ENCODE data around the gene TOM1. TPM values are rescaled to one million over a fixed set of nuclear protein-coding genes. Genes with fewer than 3 reads are reported as not detected.
A peak's percentile ranks its signal among the peaks of the same experiment; 100 is the strongest.

Gene TOM1
- 91.8 and 94.0 TPM in 2 replicates for total RNA-seq

DNA sequence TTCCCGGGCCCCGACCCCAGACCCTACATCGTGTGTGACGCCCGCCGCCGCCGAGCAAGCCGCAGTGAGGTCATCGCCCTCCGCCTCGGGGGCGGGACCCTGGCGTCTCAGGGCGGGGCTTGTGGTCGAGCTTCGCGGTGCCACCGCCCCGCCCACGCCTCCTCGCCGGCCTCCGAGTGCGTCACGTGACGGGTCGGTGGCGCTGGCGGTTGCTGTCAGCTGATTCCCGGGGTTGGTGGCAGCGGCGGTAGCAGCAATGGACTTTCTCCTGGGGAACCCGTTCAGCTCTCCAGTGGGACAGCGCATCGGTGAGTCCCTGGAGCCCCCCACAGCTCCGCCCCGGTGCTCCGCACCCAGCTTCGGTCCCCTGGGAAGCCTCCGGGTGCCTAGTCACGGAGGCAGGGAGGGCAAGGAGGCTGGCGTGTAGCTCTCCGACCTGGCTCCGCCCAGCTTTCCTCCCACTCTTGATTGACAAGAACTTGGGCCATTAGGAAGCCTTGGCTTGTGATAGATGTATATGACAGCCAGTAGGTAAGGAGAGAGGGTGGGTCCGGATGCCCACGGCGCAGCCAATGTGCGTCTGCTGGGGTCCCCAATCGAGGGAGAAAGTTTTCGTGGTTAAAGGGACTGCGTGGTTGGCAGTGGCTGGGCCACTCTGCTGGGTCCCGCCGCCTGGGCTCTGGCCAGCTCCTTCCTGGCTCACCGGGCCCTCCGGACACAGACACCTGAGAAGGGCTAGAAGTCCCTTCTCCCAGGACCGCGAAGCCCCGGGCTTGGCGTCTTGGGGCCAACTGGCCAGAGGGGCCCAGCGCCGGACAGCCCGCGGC lies at the start of gene TOM1:
Gene TOM1, plus strand, starts transcription at position 222 of the 827 bp plus-strand sequence. Its CDS starts 35 bp downstream, at position 257.

DNA sequence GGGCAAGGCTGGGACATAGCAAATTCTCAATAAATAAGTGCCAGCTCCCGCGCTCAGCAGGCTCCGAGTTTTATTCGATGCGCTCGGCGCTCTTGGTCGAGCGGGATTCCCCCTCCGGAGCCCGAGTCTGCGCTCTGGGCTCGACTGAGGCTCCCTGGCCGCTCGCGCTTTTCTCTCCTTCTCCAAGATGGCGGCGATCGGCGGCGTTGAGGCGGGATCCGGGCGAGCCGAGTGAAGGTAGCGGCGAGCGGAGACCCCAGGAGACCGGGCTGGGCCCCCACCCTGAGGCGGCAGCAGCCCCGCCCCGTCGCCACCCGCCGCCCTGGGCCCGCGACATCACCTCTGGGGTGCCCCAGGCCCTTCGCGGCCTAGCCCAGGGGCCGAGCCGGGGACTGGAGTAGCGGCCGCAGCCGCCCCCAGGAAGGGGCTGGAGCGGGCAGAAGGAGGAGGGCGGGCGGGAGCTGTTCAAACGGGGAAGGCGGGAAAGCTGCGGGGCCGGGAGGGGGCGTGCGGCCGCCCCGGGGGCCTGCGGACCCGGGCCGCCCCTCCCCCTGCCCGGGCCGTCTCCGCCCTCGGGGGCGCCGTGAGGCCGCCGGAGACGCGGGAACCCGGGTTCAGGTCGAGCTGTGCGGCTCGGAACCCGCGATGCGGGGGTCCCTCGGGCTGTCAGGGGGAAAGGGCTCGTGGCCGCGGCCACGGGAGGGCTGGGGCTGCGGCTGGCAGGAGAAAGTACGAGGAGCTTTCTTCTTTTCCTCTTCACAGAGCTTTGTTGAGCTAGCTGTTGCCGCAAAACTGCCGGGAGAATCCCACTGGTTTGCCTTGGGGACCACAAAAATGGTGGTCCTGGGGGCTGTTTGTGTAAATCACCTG lies 42.1 kb upstream of the TOM1 start, which contains the start of gene HMGXB4:
Gene HMGXB4, plus strand, starts transcription at position 173 of the 870 bp plus-strand sequence. CDS start 4,898 bp downstream, outside the sequence.

DNA sequence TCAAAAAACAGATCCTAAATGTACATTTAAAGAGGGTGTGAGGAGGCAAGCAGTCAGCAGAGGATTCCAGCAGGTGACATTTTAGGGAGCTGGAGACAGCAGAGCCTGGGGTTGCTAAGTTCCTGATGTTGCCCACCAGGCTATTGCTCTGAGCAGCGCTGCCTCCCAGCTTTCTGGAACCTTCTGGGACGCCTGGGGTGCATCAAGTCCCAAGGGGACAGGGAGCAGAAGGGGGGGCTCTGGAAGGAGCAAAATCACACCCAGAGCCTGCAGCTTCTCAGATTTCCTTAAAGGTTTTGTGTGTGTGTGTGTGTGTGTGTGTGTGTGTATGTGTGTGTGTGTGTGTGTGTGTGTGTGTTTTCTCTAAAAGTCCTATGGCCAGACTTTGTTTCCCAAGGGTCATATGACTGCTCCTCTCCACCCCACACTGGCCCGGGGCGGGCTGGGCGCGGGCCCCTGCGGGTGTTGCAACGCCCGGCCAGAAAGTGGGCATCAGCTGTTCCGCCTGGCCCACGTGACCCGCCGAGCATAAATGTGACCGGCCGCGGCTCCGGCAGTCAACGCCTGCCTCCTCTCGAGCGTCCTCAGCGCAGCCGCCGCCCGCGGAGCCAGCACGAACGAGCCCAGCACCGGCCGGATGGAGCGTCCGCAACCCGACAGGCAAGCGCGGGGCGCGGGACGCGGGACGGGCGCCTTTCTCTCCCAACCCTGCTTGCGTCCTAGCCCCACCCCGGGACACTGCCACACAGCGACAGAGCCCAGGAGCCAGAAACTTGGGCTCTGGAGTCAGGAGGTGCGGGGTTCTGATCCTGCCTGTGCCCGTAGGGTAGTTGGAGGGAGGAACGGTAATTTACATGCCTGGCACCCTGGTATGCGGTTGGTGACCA lies 81.1 kb downstream of the TOM1 start, which contains the start of gene HMOX1:
Gene HMOX1, plus strand, starts transcription at position 560 of the 887 bp plus-strand sequence. Its CDS starts 78 bp downstream, at position 638.

Small RNA genes within 50 kb of the gene (small RNA-seq; reads per million reads assigned to genes)
- gene MIR3909, result 12.0 reads per million, percentile 94 among the genes with 10 or more reads in this experiment
- gene MIR6069, result not detected

Other genes starting within 250 kb of the TOM1 start
- gene ISX, start 233.7 kb upstream of the TOM1 start, total RNA-seq, result not detected in 2 replicates
- gene HMGXB4, start 42.4 kb upstream of the TOM1 start, total RNA-seq, result 25.7 and 28.9 TPM in 2 replicates
- 604 and 907 TPM in 2 replicates for gene HMOX1, start 81.2 kb downstream of the TOM1 start, total RNA-seq
- gene MCM5, start 100.2 kb downstream of the TOM1 start, total RNA-seq, result 15.4 and 17.8 TPM in 2 replicates
- gene RASD2, start 240.9 kb downstream of the TOM1 start, total RNA-seq, result 0.22 and 0.52 TPM in 2 replicates

All from articular chondrocyte of knee joint (primary cell).